MM.1S (cell line): ENCODE results near the gene NCEH1.

Experiments used
- DNase-seq: peaks from one replicate; pipeline ENCODE4 v3.0.0-alpha.2; 2015
- H2AFZ ChIP-seq: fragments of 300-600 bp; sonication (generic); 2 replicates; pipeline ENCODE4 v1.6.0; 2016; ENCODE audit warnings: antibody characterized with exemption, low read length
- H3F3A ChIP-seq: fragments of 300-600 bp; sonication (generic); 2 replicates; pipeline ENCODE4 v1.6.1; 2016; ENCODE audit warnings: mild to moderate bottlenecking, antibody characterized with exemption, low read length, moderate library complexity, mixed read lengths; ENCODE audit not compliant: insufficient read depth
- H3K27ac ChIP-seq: fragments of 300-600 bp; sonication (generic); 2 replicates; pipeline ENCODE4 v1.5.1; 2016; ENCODE audit warnings: mild to moderate bottlenecking, low read length
- H3K27me3 ChIP-seq: fragments of 300-600 bp; sonication (generic); replicated peaks from 2 replicates; pipeline ENCODE4 v1.6.0; 2016; ENCODE audit warnings: low read length; ENCODE audit not compliant: insufficient read depth
- H3K36me3 ChIP-seq: fragments of 300-600 bp; sonication (generic); replicated peaks from 2 replicates; pipeline ENCODE4 v1.6.1; 2016; ENCODE audit warnings: mild to moderate bottlenecking, low read length, mixed read lengths; ENCODE audit not compliant: insufficient read depth
- H3K4me1 ChIP-seq: fragments of 300-600 bp; sonication (generic); 2 replicates; pipeline ENCODE4 v1.6.1; 2016; ENCODE audit warnings: low read length, mixed read lengths
- H3K4me2 ChIP-seq: fragments of 300-600 bp; sonication (generic); 2 replicates; pipeline ENCODE4 v1.6.0; 2016; ENCODE audit warnings: low read depth, low read length
- H3K4me3 ChIP-seq: fragments of 300-600 bp; sonication (generic); 2 replicates; pipeline ENCODE4 v1.5.1; 2016; ENCODE audit warnings: low read length, mixed read lengths
- H3K79me2 ChIP-seq: fragments of 300-600 bp; sonication (generic); 2 replicates; pipeline ENCODE4 v1.6.1; 2016; ENCODE audit warnings: mixed run types, low read length, mixed read lengths
- H3K9ac ChIP-seq: fragments of 300-600 bp; sonication (generic); 2 replicates; pipeline ENCODE4 v1.6.1; 2016; ENCODE audit warnings: low read length, mixed read lengths
- H3K9me2 ChIP-seq: fragments of 300-600 bp; sonication (generic); replicated peaks from 2 replicates; pipeline ENCODE4 v1.6.1; 2016; ENCODE audit warnings: mild to moderate bottlenecking, low read length, mixed read lengths; ENCODE audit not compliant: insufficient read depth
- H3K9me3 ChIP-seq: fragments of 300-600 bp; sonication (generic); replicated peaks from 2 replicates; pipeline ENCODE4 v1.6.1; 2016; ENCODE audit warnings: mild to moderate bottlenecking, low read length, mixed read lengths; ENCODE audit not compliant: insufficient read depth
- H4K20me1 ChIP-seq: fragments of 300-600 bp; sonication (generic); 2 replicates; pipeline ENCODE4 v1.6.1; 2016; ENCODE audit warnings: mild to moderate bottlenecking, low read length, moderate library complexity, mixed read lengths; ENCODE audit not compliant: insufficient read depth
- CTCF ChIP-seq: fragments of 300-600 bp; sonication (generic); IDR thresholded peaks from 2 replicates; pipeline ENCODE4 v1.5.1; 2016; ENCODE audit warnings: antibody characterized with exemption, low read length, mixed read lengths
- EZH2 ChIP-seq: fragments of 300-600 bp; sonication (generic); optimal IDR thresholded peaks from 2 replicates; pipeline ENCODE3; 2017; ENCODE audit warnings: low read depth, mild to moderate bottlenecking, antibody characterized with exemption, low read length, mixed read lengths
- EZH2phosphoT487 ChIP-seq: fragments of 300-600 bp; sonication (generic); IDR thresholded peaks from 2 replicates; pipeline ENCODE4 v1.6.1; 2018; ENCODE audit warnings: antibody characterized with exemption, low read length

Gene NCEH1

GRCh38 chr3:172750069-172750367, 39.2 kb upstream of the NCEH1 start:
- H2AFZ ChIP-seq, result peak overlapping the region; percentile 75
- TF ChIP-seq EZH2phosphoT487 (no peak), CTCF (no peak), EZH2 (no peak)
- H3K27ac ChIP-seq, result peak overlapping the region; percentile 26; the same call in 1 of the 2 replicates

GRCh38 chr3:172749230-172749965, 38.5 kb upstream of the NCEH1 start:
- Histone ChIP-seq H3K9me2 (no peaks in the 10 kb centered on the region), H3K4me1 (peaks cover 9% of the 10 kb centered on the region; the same call in 1 of the 2 replicates), H2AFZ (no peak overlapping the region), H3K27me3 (peaks cover 7% of the 10 kb centered on the region; the same call in 1 of the 2 replicates), H3K9ac (no peak overlapping the region), H4K20me1 (no peaks in the 10 kb centered on the region), H3K4me3 (no peak overlapping the region), H3K36me3 (peaks cover 4% of the 10 kb centered on the region; the same call in 1 of the 2 replicates), H3F3A (no peaks in the 10 kb centered on the region), H3K9me3 (no peaks in the 10 kb centered on the region), H3K4me2 (peak overlapping the region; percentile 68; the same call in 1 of the 2 replicates), H3K27ac (no peak overlapping the region), H3K79me2 (peaks cover 37% of the 10 kb centered on the region)
- no peak for TF ChIP-seq CTCF
- TF ChIP-seq EZH2phosphoT487, result no peak
- TF ChIP-seq EZH2, result no peak
- no peak for DNase-seq

More at GRCh38 chr3:172750069-172750367, 39.2 kb upstream of the NCEH1 start:
- Histone ChIP-seq H3K9ac (peak overlapping the region; percentile 59), H3K4me3 (peak overlapping the region; percentile 53), H3K9me3 (no peaks in the 10 kb centered on the region), H3K4me2 (peak overlapping the region; percentile 68), H4K20me1 (no peaks in the 10 kb centered on the region), H3K9me2 (no peaks in the 10 kb centered on the region), H3K4me1 (peaks cover 9% of the 10 kb centered on the region; the same call in 1 of the 2 replicates), H3K36me3 (peaks cover 6% of the 10 kb centered on the region; the same call in 1 of the 2 replicates), H3F3A (no peaks in the 10 kb centered on the region), H3K27me3 (peaks cover 7% of the 10 kb centered on the region; the same call in 1 of the 2 replicates), H3K79me2 (peaks cover 43% of the 10 kb centered on the region)
- DNase-seq, result no peak

- no peak overlapping the region for H3K9ac ChIP-seq
- no peaks in the 10 kb centered on the region for H3K9me2 ChIP-seq
- H4K20me1 ChIP-seq, result no peaks in the 10 kb centered on the region
- no peak overlapping the region for H3K4me2 ChIP-seq
- H3K27me3 ChIP-seq, result peaks cover 7% of the 10 kb centered on the region; the same call in 1 of the 2 replicates
- no peaks in the 10 kb centered on the region; the same call in 1 of the 2 replicates for H3F3A ChIP-seq
- H3K4me1 ChIP-seq, result peaks cover 14% of the 10 kb centered on the region
- H3K9me3 ChIP-seq, result no peaks in the 10 kb centered on the region
- no peak overlapping the region for H3K27ac ChIP-seq
- TF ChIP-seq EZH2phosphoT487 (no peak), CTCF (no peak)
- no peaks in the 10 kb centered on the region for H3K36me3 ChIP-seq
- H3K79me2 ChIP-seq, result peaks cover 7% of the 10 kb centered on the region
- DNase-seq, result no peak
- H3K4me3 ChIP-seq, result no peak overlapping the region
- H2AFZ ChIP-seq, result no peak overlapping the region
Measured at GRCh38 chr3:172746475-172746874, 35.6 kb upstream of the NCEH1 start.
